Right lobe of liver (tissue), 4 donors: ENCODE results near the gene CCNJL.

Source experiments
- CTCF ChIP-seq, 4 donors: fragments of 200-600 bp in 3 of 4; fragments of 450-650 bp in 1 of 4; IDR thresholded peaks; one replicate each; pipeline versions ENCODE4 v1.5.1 to v1.8.0; 2016 to 2022; ENCODE audit warnings: antibody characterized with exemption in 4 of 4, mild to moderate bottlenecking in 2 of 4
- POLR2A ChIP-seq: fragments of 450-650 bp; IDR thresholded peaks from one replicate; pipeline ENCODE4 v1.6.1; 2017; ENCODE audit warnings: antibody characterized with exemption, mild to moderate bottlenecking
- donor health status: DM: no; HTN: no; CAD: no.
- donor health status: DM: no; HTN: no; CAD: no.
- donor health status: DM: no; HTN: yes; CAD: no.

GRCh38 chr5:160293386-160293785 lies 19.0 kb downstream of the CCNJL start:
- TF ChIP-seq CTCF (IDR thresholded peaks at IDR 0.05): no peak
- no peak for TF ChIP-seq POLR2A
